CD4-positive, alpha-beta T cell treated with Interleukin-21 for 1 hour (primary cell): ENCODE data around the gene TSR1.

Experiments
- DNase-seq: peaks from one replicate; pipeline ENCODE4 v3.0.0-alpha.2; 2020

The TSR1 gene

DNA sequence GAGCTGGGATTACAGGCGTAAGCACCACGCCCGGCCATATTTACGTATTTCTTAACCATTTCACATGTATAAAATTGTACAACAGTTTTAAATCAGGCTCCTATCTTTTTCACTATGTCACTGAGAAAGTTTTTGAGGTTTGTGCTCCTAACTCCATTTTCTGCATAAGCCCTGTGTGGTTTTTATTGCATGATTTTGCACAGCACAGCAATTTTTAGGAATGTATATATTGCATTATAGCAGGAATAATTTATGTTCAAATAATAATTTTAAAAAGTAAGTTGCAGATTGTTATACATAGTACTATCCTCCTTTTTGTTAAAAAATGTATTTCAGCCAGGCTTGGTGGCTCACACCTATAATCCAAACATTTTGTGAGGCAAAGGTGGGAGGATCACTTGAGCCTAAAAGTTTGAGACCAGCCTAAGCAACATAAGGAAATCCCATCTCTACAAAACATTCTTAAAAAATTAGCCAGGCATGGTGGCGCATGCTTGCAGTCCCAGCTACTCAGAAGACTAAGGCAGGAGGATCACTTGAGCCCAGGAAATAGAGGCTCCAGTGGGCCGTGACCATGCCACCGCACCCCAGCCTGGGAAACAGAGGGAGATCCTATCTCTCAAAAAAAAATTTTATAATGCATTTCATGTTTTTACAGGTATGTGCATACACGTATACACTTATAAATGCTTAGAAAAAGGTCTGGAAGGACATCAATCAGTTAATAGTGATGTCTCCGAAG, 58.7 kb downstream of the TSR1 start:
- DNase-seq = no peak

DNA sequence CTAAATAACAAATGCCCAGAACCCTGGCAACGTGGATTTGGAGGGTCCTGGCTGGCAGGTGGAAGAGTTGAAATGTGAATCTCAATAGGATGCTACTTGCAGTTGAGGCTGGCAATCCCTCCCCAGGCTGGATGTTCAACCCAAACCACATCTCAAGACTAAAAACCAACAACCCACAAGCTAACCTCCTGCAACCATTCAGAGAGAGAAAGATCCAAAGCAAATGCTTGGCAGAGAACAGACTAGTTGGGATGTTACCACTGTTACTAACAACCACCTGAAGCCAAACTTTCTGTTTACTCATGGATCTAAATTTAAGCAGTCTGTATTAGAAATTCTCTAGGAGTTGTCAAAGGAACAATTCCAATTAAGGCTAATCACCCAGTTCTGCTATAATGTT, 60.5 kb downstream of the TSR1 start:
- DNase-seq = no peak

DNA sequence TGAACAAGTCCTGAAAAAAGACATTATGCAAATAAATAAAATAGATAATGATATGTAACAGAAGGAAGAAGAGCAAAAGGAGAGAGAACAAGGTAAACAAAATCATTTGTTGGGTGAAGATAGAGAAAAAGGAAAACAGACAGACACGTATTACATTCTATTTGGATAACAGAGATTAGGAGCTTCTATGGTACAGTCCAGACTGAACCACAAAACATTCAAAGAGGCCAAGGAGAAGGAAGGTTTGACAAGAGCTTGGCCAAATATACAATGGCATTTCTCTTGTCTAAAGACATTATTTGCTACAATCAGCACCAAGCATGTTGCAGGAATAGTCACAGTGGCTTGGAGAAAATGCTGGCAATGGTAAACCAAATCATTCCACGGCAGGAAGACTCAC, 61.8 kb downstream of the TSR1 start:
- DNase-seq = no peak
